Liver (tissue), 9 donors: Measurements from ENCODE around the gene FAM131B. TPM values are rescaled to one million over a fixed set of nuclear protein-coding genes. Genes with fewer than 3 reads are reported as not detected.

Experiments
- DNase-seq: peaks from one replicate; pipeline ENCODE4 v3.0.0-alpha.2; 2017; ENCODE audit warnings: low spot score
- H3K27ac ChIP-seq, 2 donors: one replicate each; pipeline ENCODE4 v1.7.0; 2013; ENCODE audit warnings: inconsistent platforms in 2 of 2, low read length in 2 of 2, control low read depth in 1 of 2, low read depth in 1 of 2, mild to moderate bottlenecking in 1 of 2
- H3K27me3 ChIP-seq, 4 donors: one replicate each; pipeline versions ENCODE4 v1.6.1 to v1.7.0; 2013; ENCODE audit warnings: low read length in 3 of 4, inconsistent platforms in 1 of 4, mild to moderate bottlenecking in 1 of 4, moderate library complexity in 1 of 4; ENCODE audit not compliant: control insufficient read depth in 4 of 4, insufficient read depth in 4 of 4
- H3K36me3 ChIP-seq, 4 donors: one replicate each; pipeline versions ENCODE4 v1.6.1 to v1.7.0; 2013; ENCODE audit warnings: low read length in 3 of 4, mild to moderate bottlenecking in 3 of 4, low read depth in 1 of 4, moderate library complexity in 1 of 4; ENCODE audit not compliant: control insufficient read depth in 4 of 4, insufficient read depth in 3 of 4
- H3K4me1 ChIP-seq, 4 donors: one replicate each; pipeline versions ENCODE4 v1.6.1 to v1.7.0; 2013; ENCODE audit warnings: low read length in 3 of 4, mild to moderate bottlenecking in 3 of 4, moderate library complexity in 1 of 4; ENCODE audit not compliant: control insufficient read depth in 4 of 4, insufficient read depth in 4 of 4
- H3K4me3 ChIP-seq, 3 donors: one replicate each; pipeline versions ENCODE4 v1.6.1 to v1.7.0; 2013; ENCODE audit warnings: low read length in 3 of 3, control low read depth in 1 of 3, low read depth in 1 of 3, mild to moderate bottlenecking in 1 of 3
- H3K9ac ChIP-seq, 2 donors: one replicate each; pipeline ENCODE4 v1.7.0; 2013; ENCODE audit warnings: low read length in 2 of 2, mild to moderate bottlenecking in 2 of 2, moderate library complexity in 2 of 2, control low read depth in 1 of 2, low read depth in 1 of 2
- H3K9me3 ChIP-seq, 4 donors: one replicate each; pipeline versions ENCODE4 v1.6.1 to v1.7.0; 2013; ENCODE audit warnings: low read length in 3 of 4; ENCODE audit not compliant: control insufficient read depth in 4 of 4
- CTCF ChIP-seq: fragments of 150-350 bp; IDR thresholded peaks from 2 replicates; pipeline ENCODE4 v1.5.1; 2017; ENCODE audit warnings: improper control_type of control experiment, low read depth, low read length; ENCODE audit not compliant: missing input control
- EGR1 ChIP-seq, 2 donors: IDR thresholded peaks; 2 replicates each; pipeline ENCODE4 v1.6.1; 2016 to 2018; ENCODE audit warnings: antibody characterized with exemption in 2 of 2, low read depth in 2 of 2
- FOXA2 ChIP-seq: IDR thresholded peaks from 2 replicates; pipeline ENCODE4 v1.6.1; 2016; ENCODE audit warnings: antibody characterized with exemption
- NR2F2 ChIP-seq: IDR thresholded peaks from 2 replicates; pipeline ENCODE4 v1.6.1; 2016; ENCODE audit warnings: antibody characterized with exemption
- RAD21 ChIP-seq, 2 donors: IDR thresholded peaks; 2 replicates each; pipeline ENCODE4 v1.6.1; 2016; ENCODE audit warnings: antibody characterized with exemption in 2 of 2, mild to moderate bottlenecking in 2 of 2
- TAF1 ChIP-seq: conservative IDR thresholded peaks from 2 replicates; pipeline ENCODE4 v1.6.1; 2016; ENCODE audit warnings: antibody characterized with exemption, mild to moderate bottlenecking
- ZBTB33 ChIP-seq: IDR thresholded peaks from 2 replicates; pipeline ENCODE4 v1.6.1; 2016; ENCODE audit warnings: antibody characterized with exemption
- WGBS: extraction: QIAGEN DNeasy Blood & Tissue Kit; methylation state at CpG from one replicate; pipeline ENCODE4 v1.1.7; 2013; 5-methylcytosine and 5-hydroxymethylcytosine counted together
- polyA plus RNA-seq, 2 donors: library from polyadenylated mRNA; stranded (reverse) in 1 of 2; unstranded in 1 of 2; fragments of 200-250 nt in 1 of 2; fragments of >200 nt in 1 of 2; fragmentation: Nextera tagmentation in 1 of 2; extraction: Ambion mirVana in 1 of 2; gene quantifications; one replicate each; pipeline versions ENCODE4 v1.2.1 to v1.2.3, GENCODE V29; 2013 to 2015
- total RNA-seq, 2 donors: library from RNA; depleted of rRNA; stranded (reverse); fragments of >200 nt; gene quantifications; one replicate each; pipeline ENCODE4 v1.2.3, GENCODE V29; 2014
- TF ChIP-seq, protein P1 (sequence below): IDR thresholded peaks from 2 replicates; pipeline ENCODE4 v1.6.1; 2016; ENCODE audit warnings: antibody characterized with exemption, mild to moderate bottlenecking
- donor health status: healthy.
- donor health status: healthy.
- donor health status: healthy.
- donor health status: healthy.
- donor health status: healthy.

Gene FAM131B
- total and polyA plus RNA-seq, 4 donors = 0.06 to 0.14 (median 0.08) TPM; not detected in 1

DNA sequence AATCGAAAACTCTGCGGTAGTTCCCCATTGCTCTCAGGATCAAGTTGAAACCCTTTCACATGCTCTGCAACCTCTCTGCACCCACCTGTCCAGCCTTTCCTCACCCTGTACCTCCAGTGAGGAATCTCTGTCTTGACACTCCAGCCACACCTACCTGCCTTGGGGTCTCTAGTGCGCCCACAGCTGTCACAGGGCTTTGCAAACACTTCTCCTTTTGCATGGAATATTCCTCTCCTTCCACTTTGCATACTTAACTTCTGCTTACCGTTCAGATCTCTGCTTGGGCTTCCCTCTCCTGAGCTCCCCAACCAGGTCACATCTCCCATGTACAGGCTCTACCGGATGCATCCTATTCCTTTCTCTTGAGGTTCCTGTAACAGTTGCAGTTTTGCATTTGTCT is 12.0 kb upstream of the FAM131B start:
- no peak for DNase-seq

GRCh38 chr7:143373255-143373794 is 10.8 kb upstream of the FAM131B start:
- H3K4me1 ChIP-seq = peaks cover 0 to 6% (median 3%) of the 10 kb centered on the region in 4 donors
- WGBS = 87% methylated on average over 4 of the region's 4 CpGs
- TF ChIP-seq RAD21 (IDR thresholded peaks at IDR 0.05) = peak; percentile 18 to 30
- no peak for TF ChIP-seq FOXA2
- TF ChIP-seq, protein P1, sequence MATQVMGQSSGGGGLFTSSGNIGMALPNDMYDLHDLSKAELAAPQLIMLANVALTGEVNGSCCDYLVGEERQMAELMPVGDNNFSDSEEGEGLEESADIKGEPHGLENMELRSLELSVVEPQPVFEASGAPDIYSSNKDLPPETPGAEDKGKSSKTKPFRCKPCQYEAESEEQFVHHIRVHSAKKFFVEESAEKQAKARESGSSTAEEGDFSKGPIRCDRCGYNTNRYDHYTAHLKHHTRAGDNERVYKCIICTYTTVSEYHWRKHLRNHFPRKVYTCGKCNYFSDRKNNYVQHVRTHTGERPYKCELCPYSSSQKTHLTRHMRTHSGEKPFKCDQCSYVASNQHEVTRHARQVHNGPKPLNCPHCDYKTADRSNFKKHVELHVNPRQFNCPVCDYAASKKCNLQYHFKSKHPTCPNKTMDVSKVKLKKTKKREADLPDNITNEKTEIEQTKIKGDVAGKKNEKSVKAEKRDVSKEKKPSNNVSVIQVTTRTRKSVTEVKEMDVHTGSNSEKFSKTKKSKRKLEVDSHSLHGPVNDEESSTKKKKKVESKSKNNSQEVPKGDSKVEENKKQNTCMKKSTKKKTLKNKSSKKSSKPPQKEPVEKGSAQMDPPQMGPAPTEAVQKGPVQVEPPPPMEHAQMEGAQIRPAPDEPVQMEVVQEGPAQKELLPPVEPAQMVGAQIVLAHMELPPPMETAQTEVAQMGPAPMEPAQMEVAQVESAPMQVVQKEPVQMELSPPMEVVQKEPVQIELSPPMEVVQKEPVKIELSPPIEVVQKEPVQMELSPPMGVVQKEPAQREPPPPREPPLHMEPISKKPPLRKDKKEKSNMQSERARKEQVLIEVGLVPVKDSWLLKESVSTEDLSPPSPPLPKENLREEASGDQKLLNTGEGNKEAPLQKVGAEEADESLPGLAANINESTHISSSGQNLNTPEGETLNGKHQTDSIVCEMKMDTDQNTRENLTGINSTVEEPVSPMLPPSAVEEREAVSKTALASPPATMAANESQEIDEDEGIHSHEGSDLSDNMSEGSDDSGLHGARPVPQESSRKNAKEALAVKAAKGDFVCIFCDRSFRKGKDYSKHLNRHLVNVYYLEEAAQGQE = no peak
- DNase-seq = no peak
- H3K9me3 ChIP-seq = no peaks in the 10 kb centered on the region
- no peak overlapping the region for H3K9ac ChIP-seq
- no peaks in the 10 kb centered on the region for H3K27me3 ChIP-seq
- H3K4me3 ChIP-seq = no peak overlapping the region
- no peak overlapping the region for H3K27ac ChIP-seq
- H3K36me3 ChIP-seq = no peaks in the 10 kb centered on the region

More for the DNA sequence above, 12.0 kb upstream of the FAM131B start:
- no peaks in the 10 kb centered on the region for H3K9me3 ChIP-seq
- H3K4me3 ChIP-seq = no peak overlapping the region
- H3K9ac ChIP-seq = no peak overlapping the region
- peaks cover 0 to 12% (median 6%) of the 10 kb centered on the region in 4 donors for H3K4me1 ChIP-seq
- TF ChIP-seq NR2F2 (no peak), RAD21 (IDR thresholded peaks at IDR 0.05) (no peak), EGR1 (IDR thresholded peaks at IDR 0.05; ENCODE audit: low read depth in 2 of 2) (no peak), TAF1 (no peak), ZBTB33 (no peak), FOXA2 (no peak)
- WGBS = 86% methylated on average over 5 of the region's 5 CpGs
- H3K36me3 ChIP-seq = no peaks in the 10 kb centered on the region
- H3K27me3 ChIP-seq = no peaks in the 10 kb centered on the region
- H3K27ac ChIP-seq = no peak overlapping the region

DNA sequence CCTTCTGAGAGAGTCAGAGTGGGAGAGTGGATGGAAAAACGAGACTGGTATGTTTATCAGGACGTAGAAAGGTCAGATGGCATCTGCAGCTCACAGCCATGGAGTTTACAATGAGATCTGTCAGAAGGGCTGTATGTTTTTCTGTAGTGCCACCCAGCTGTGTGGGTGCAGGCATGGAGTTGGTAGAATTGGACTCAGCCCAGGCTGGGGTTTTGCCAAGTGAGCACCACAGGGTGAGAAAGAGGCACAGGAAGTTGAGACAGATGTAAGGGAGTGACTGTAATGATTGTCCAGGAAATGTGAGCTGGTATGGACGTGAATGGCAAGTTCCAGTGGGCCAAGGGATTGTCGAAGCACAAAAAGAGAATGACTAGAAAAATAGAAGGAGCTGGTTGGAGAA is 9.6 kb upstream of the FAM131B start:
- no peak for DNase-seq
- H3K4me3 ChIP-seq = no peak overlapping the region
- peaks cover 0 to 6% (median 3%) of the 10 kb centered on the region in 4 donors for H3K4me1 ChIP-seq
- no peaks in the 10 kb centered on the region for H3K9me3 ChIP-seq
- no peak overlapping the region for H3K27ac ChIP-seq
- H3K9ac ChIP-seq = no peak overlapping the region
- TF ChIP-seq RAD21 (IDR thresholded peaks at IDR 0.05) = peak in 1 of 2 donors; percentile 3
- TF ChIP-seq CTCF = no peak
- 58% methylated on average over 4 of the region's 4 CpGs for WGBS
- no peaks in the 10 kb centered on the region for H3K36me3 ChIP-seq
- H3K27me3 ChIP-seq = no peaks in the 10 kb centered on the region
